ENCODE data around the gene KRTAP5-6.

Gene KRTAP5-6, protein sequence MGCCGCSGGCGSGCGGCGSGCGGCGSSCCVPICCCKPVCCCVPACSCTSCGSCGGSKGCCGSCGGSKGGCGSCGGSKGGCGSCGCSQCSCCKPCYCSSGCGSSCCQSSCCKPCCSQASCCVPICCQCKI

DNA sequence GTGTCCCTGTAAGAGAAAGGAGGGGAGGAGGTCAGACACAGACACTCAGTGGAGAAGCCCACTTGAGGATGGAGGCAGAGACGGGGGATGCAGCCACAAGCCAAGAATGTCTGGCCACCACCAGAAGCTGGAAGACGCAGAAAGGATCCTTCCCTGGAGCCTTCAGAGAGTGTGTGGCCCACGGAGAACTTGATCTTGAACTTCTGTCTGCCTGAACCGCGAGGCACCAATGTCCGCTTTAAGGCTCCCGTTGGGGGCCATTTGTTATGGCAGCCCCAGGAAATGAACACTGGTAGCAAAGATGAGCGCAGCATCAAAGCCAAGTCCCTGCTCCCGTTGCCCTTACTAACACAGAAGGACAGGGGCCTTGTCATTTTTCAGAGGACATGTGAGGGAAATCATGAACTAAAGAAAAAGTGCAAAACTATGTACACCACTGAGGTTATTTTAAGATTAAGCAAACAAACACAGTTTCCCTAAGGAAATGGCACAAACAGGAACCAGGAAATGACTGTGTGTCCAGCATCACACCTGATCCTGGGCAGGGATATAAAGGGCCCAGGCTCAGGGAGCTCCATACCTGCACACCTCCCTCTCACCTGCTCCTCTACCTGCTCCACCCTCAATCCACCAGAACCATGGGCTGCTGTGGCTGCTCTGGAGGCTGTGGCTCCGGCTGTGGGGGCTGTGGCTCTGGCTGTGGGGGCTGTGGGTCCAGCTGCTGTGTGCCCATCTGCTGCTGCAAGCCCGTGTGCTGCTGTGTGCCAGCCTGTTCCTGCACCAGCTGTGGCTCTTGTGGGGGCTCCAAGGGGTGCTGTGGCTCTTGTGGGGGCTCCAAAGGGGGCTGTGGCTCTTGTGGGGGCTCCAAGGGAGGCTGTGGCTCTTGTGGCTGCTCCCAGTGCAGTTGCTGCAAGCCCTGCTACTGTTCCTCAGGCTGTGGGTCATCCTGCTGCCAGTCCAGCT is at the start of gene KRTAP5-6:
Gene KRTAP5-6 (plus strand): TSS at position 588 of the 963 bp plus-strand sequence. CDS start 51 bp downstream, at position 639.
- no peak for DNase-seq

DNA sequence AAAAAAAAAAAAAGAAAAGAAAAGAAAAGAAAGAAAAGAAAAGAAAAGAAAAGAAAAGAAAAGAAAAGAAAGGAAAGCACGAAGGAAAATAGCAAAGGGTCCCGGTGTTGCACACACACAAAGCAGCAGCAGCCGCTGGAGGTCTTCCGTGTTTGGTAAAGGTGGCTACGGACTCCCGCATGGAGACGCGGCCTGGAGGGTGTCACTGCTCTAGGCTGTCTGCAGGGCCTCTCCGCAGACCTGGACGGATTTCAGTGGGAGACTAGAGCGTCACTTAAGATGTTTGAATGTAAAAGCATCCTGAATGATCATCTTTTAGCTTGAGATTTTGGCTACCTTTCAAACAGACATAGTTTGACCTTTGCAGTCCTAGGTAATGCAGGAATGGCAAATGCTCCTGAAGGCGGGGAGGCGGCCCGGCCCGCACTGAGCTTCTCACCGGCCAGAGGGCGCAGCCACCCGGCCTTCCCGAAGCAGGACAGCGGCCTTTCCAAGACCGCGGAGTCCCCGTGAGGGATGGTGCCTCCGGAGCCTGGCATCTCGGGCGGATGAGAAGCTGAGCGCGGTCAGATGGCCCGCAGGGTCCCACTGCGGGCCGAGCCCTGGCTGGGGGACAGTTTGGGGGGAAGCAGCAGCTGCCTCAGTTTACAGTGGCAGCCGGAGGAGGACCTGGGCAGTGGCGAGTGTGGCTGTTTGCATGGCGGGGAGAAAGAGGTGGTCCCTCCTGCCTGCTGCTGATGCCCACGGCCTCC is 48.9 kb upstream of the KRTAP5-6 start:
- no peak for DNase-seq

DNA sequence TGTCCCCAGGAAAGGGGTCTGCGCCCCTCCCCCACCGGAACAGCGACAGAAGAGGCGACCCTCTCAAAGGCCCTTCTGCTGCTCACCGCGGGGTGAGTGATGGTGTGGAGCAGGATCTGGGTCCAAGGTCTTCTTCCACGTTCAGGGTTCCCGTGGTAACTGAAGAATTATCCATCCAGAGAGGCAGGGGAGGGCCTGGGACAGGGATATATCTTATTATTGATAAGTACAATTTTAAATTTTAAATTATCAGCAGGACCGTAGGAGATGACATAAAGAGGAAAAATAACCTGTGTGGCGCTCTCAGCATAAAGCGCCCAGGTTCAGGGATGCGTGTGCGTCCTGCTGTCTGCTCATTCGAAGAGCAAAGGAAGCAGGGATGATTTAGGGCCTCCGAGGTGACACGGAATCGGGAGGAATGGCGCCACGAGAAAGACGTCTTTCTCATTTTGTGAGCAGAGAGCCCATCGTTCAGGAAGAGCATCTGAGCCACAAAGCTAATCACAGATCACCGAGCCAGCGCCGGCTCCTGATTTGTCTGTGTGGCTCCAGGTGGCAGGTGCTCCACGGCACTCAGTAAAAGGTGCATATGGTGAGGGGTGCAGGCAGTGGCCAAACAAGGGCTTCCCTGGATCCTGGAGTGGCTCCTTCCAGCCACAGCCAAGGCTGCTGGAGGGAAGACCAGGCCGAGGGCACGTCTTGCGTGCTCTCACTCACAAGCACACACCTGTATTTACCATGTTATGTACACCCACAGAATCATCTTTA is 48.2 kb upstream of the KRTAP5-6 start:
- no peak for DNase-seq

DNA sequence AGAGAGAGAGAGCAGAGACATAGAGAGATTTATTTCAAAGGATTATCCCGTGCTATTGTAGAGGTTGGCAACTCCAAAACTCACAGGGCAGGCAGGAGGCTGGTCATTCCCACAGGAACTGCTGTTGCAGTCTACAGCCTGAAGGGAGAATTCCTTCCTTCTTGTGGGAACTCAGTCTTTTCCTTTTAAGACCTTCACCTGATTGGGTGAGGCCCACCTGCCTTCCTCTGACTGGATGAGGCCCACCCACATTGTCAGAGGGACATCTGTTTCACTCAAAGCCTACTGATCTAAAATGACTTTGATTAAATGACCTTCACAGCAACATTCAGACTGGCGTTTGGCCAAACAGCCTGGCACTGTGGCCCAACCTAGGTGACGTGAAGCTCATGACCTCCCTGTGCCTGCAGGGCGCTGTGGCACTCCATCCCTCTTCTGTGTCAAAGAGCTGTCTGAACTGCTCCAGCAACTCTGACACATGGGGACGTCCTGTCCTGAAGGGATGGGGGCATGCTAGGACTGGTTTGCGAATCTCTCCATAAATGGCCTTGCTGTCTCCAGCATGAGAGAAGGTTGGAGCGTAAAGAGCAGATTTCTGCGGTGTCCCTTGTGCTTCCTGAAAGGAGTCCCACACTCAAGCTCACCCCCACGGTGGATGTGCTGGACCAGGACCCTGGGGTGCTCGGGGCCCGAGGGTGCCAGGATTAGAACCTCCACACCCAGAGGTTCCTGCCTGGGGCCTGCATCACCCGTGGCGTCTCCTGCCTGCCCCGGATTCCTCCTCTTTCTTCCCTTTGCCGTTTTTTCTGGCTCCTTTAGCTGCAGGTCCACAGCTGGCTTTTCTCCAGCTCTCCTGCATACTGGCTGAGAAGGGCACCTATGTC is 46.7 kb upstream of the KRTAP5-6 start:
- no peak for DNase-seq

DNA sequence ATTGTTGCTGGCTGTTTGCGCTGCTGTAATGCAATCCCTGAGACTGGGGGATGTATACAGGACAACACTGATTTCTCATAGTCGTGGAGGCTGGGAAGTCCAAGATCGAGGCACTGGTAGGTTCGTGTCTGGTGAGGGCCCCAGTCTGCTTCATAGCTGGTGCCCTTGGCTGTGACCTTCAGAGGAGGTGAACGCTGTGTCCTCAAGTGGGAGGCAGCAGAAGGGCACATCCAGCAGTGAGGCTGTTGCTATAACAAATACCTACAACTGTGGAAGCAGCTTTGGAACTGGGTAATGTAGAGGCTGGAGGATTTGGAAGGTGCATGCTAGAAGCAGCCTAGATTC is 46.1 kb upstream of the KRTAP5-6 start:
- DNase-seq: no peak

DNA sequence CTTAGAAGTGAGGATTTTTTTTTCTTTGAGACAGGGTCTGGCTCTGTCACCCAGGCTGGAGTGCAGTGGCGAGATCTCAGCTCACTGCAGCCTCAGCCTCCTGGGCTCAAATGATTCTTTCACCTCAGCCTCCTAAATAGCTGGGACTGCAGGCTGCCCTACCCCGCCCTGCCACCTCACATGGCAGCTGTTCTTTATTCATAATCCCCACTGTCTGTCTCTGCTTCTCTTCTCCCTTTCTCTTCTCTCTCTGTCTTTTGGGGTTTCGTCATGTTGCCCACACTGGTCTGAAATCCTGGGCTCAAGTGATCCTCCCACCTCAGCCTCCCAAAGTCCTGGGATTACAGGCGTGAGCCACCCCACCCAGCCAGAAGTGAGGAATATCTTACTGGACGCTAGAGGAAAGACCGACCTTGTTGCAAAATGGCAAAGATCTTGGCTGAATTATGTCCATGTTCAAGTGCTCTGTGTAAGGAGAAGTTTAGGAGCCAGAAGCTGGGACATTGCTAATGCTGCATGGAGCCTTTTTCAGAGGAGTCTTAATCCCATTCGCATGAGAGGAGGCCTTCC is 45.5 kb upstream of the KRTAP5-6 start:
- DNase-seq: no peak

DNA sequence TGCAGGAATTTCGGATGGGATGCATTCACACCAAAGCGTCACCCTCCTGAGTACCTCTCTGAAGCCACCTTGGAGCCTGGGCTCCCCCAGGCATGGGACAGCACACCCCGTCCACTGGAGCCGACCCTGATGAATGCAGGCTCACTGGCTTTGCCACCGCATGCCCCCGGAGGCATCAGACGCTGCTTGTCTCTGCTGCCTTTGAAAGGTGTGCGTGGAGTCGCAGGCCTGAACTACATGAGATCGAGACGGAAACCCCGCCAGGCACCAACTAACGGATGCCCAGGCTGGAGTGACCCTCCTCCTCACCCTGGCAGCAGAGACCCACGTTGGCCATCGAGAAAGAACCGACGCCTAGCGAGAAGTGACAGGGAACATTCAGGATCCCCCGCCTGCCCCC is 45.0 kb upstream of the KRTAP5-6 start:
- no peak for DNase-seq

DNA sequence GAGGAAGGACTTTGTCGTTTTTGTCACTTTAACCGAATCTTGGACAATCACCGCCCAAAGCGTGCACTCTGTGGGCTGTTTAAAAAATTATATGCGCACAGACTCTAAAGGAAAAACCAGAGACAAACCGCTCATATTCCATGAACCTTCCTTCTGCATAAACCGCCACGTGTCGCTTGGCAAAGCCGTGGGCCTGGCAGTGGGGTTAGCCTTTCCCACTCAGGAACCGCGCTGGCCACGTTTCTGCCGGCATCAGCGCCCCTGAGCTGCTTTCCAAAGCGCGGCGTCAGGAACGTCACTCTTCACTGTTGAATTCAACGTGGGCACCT is 44.6 kb upstream of the KRTAP5-6 start:
- DNase-seq: no peak

DNA sequence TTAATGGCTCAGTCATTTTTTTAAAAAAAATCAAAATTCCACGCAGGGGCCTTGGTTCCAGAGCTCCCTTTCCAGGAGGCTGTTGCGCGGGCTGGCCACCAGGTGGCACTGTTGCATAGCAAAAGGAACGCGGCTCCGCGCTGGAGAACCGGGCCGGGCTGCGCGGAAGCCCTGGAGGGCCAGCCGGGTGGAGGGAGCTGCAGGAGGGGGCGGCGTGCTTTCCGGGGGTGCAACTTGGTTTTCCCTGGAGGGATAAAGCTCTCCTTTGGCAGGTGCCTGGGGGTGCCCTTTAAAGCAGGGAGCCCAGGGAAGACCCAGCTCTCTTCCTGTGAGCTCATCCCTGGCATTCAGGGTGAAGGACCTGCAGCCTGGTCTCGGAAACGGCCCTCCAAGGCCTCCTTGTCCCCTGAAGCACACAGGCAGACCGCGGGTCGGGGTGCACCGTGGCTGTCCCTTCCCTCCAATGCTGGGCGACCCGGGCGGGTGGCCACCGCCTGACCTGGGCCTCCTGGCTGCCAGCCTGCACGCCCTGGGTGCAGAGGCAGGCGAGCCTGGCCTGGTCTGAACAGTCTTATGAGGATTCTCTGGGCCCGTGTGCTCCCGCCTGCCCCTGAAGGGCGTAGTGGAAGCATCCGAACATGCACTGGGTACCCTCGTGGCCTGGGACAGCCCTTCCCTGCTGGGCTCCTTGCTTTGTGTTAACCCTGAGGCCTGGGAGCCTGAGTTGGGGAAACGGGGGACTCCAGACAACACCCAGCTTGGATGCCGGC is 44.0 kb upstream of the KRTAP5-6 start:
- DNase-seq: peak; percentile 12

DNA sequence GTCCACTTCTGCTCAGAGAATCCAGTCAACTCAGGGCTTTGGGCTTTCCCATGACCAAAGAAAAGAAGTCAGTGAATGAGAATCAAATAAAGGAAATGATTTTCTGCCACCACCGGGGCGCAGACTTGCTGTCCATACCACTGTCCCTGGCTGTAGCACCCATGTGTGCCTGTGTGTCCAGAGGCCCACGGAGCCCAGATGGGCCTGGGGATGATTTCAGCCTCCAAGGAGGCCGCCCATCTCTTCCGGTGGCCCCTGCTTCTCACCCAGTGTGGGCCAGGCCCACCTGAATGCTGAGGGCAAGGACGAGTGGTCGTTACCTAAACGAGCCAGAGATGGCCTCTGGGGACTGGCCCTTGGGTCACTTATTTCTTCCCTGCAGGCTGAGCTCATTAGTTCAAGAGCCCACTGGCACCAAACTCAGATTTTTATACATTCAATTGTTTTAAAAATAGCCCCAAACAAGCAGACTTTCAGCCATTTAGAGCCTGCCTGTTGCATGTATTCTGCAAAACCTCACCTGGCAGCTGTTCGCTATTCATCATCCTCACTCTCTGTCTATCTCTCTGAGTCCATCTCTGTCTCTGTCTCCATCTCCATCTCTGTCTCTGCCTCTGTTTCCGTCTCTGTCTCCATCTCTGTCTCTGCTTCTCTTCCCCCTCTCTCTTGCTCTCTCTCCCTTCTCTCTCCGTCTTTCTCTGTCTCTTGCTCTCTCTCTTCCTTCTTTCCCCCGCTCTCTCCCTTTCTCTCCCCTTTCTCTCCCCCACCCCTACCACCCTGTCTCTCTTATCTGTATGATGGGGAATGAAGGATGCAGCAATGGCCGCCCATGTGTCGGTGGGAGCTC is 43.2 kb upstream of the KRTAP5-6 start:
- no peak for DNase-seq

DNA sequence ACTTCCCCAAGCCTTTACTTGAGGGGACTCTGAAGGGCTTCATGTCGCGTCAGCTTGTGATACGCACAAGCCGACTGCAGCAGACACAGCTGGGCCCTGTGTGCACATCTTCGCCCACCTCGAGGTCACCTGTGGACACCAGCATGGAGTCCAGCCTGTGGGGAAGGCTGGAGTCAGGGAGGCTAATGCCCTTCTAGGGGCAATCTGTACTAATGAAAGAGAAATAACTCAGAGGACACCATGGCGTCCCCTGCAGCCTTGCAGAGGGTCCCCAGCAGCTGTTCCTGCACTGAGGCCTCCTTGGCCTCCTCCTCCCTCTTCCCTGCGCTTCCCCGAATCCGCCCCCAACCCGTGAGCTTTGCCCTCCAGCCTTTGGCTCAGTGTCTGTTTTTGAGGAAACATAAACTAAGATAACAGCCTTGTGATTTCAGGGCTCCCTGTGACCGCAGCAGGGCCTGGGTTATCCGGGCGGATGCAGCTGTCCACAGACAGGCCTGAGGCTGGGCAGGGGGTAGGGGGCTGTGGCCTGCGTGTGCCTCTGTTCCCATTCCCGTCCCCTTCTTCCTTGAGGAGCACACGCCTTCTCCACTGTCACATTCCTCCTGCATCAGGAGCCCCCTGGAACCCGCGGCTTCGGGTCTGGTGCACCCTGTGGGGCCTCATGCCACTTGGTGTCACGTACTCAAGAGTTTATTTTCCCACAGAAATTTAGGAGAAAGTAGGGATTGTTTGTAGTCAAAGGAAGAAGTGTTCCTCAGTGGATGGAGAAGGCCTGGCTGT is 42.4 kb upstream of the KRTAP5-6 start:
- DNase-seq: no peak

DNA sequence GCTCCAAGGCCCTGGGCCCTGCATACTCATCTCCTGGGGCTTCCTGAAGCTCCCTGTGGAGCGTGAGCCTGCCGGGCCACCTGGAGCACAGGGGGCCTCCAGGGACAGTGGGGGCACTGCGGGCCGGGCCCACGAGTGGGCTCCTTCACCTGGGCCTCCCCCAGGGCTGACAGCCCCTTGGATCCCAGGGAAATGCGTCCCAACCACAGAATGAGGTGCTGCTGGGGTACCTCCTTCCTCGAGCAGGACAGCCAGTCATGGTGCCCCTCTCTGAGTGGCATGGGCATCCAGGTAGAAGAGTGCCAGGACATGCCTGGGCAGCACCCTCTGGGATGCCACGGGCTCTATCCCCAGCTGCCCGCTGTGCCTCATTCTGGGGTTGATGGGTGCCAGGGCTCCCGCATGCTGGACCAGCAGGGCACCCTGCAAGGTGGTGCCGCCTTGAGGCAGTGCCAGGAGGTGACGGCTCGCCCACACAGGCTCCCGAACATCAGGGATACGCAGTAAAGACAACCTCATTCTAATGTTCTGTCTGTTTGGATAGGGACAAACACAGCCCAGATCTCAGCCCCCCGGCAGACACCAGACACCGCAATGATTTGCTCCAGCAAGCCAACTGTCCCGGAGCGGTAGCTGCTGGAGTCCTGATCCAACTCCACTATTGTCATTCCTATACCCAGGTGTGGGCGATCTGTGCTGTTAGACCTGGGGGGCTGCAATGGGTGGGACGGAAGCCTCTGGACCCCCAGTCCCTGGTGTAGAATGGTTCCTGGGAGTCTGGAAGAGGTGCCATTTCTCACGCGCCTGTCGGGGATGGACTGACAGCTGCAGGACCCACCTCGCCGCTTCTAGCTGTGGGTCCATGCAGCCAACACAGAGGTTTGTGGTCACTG is 41.6 kb upstream of the KRTAP5-6 start:
- DNase-seq: no peak

DNA sequence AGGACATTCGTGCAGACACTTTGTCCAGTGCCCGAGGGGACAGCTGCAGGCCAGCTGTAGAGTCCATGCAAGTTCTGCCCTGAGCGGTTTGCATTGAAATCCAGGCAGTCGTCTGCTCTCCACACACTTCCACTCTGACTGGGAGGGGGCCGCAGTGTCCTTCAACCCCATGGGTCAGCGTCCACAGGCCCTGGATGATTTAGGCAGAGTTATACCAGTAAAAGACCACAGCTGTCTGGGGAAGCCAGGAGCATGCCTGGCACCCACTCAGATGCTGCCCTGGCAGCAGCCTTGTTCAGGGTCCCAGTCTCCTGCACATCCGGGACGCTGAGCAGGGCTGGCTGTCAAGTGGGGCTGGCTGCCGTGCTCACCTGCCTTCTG is 40.9 kb upstream of the KRTAP5-6 start:
- DNase-seq: no peak

DNA sequence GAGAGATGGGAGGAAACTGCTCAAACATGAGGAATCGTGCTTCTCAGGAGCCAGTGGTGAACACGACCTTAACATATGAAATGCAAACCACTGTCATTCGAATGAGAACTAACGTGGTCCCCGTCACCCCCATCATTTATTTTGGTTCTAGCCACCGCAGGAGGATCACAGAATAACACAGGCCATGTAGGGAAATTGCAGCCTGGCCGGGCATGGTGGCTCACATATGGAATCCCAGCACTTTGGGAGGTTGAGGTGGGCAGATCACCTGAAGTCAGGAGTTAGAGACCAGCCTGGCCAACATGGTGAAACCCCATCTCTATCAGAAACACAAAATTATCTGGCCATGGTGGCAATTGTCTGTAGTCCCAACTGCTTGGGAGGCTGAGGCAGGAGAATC is 40.3 kb upstream of the KRTAP5-6 start:
- DNase-seq: no peak

DNA sequence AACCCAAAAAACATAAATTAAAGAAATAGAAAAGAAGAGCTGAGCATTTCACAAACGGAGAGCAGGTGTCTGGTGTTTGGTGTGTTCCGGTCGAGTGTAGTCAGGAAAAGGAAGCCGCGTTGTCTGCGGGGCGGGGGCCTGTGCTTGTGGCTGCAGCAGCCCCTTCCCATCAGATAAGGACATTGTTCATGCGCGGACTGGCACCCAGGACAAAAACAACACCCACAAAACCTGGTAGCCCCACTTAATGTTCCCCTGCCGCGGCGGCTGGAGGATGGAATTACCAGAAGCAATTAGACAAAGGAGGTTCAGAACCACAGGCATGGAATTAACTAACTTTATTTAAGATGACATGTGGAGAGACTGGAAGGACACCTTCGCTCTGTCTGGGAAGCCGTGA is 37.5 kb upstream of the KRTAP5-6 start:
- no peak for DNase-seq

DNA sequence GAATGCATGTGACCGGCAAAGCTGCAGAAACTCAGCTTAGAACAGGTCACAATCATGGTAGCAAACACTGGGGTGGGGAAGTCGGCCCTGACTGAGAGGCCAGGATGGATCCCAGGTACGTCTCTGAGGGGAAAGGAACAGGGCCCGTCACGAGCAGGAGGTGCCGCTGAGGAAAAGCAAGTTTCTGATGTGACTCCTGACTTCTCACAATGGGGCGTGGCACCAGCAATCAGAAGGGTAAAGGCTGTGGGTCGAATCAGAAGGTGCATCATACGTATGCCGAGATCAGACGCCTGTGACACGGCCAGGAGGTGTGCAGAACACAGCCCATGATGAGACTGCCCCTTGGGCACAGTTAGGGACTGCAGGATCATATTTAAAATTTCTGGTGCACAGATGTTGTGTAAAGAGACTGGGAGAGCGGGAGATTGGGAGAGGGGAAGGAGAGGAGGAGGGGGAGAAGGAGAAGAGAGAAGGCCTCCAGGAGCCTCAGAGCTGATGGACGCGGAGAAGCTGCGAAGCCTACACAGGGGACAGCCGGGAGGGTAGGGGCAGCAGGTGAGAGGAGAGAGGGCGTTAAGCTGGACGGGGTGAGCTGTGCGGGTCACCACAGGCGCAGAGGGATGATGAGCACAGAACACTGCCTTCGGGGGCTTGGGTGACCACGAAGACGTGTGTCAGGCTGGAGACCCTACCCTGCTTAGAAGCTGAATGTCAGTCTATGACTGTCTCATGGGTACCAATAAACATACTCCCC is 36.7 kb upstream of the KRTAP5-6 start:
- DNase-seq: no peak
